ENCODE data around the gene ELOVL5.

The ELOVL5 gene

GRCh38 chr6:53259860-53260580 lies 88.7 kb downstream of the ELOVL5 start:
- Histone ChIP-seq H3K27ac (ENCODE audit: insufficient read depth, low read depth, low read length, poor library complexity, severe bottlenecking) (no peak overlapping the region), H3K27me3 (ENCODE audit: control insufficient read depth, insufficient read depth, low read length, poor library complexity, severe bottlenecking) (no peaks in the 10 kb centered on the region), H3K4me3 (ENCODE audit: insufficient read depth, low read depth, low read length) (no peak overlapping the region), H3K36me3 (ENCODE audit: control insufficient read depth, insufficient read depth, low read length) (peaks cover 3% of the 10 kb centered on the region), H3K9me3 (ENCODE audit: control insufficient read depth, low read length) (no peaks in the 10 kb centered on the region), H3K4me1 (ENCODE audit: control insufficient read depth, insufficient read depth, low read length) (no peaks in the 10 kb centered on the region)
- WGBS, 2 experiments: 92 to 97% methylated on average over 10 to 11 of the region's 11 CpGs

GRCh38 chr6:53258774-53259155 lies 90.0 kb downstream of the ELOVL5 start:
- 96 to 97% methylated on average over 5 of the region's 5 CpGs for WGBS, 2 experiments
- Histone ChIP-seq H3K4me3 (ENCODE audit: insufficient read depth, low read depth, low read length) (no peak overlapping the region), H3K36me3 (ENCODE audit: control insufficient read depth, insufficient read depth, low read length) (peaks cover 3% of the 10 kb centered on the region), H3K27me3 (ENCODE audit: control insufficient read depth, insufficient read depth, low read length, poor library complexity, severe bottlenecking) (no peaks in the 10 kb centered on the region), H3K9me3 (ENCODE audit: control insufficient read depth, low read length) (no peaks in the 10 kb centered on the region), H3K27ac (ENCODE audit: insufficient read depth, low read depth, low read length, poor library complexity, severe bottlenecking) (no peak overlapping the region), H3K4me1 (ENCODE audit: control insufficient read depth, insufficient read depth, low read length) (no peaks in the 10 kb centered on the region)

DNA sequence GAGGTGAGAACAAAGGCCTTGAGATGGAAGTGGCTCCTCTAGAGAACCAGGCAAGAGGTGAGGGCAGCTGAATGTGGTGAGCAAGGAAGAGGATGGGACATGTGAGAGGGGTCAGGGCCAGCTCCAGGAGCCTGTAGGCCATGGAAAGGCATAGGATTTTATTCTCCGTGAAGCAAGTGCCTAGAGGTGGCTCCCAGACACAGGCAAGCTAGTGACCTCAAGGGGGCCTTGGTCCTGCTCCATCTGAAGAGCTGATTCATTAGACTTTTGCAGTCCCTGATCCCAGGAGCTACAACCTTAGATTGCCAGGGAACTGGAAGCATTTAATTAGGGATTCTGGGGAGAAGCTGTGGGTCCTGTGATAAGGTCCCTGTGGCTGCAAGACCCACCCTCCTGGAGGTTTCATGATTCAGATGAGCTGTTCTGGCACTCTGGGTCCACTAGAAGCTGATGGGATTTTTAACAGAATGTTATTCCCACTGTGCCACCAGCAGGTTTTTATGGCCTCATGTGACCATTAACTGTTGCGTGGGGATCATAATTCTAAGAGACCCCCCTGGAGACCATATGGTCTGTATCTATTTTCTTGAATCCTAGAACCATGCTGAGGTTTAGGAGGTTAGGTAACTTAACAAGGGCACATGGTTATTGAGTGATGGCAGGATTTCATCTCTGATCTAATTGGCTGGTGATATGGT lies 90.5 kb downstream of the ELOVL5 start:
- Histone ChIP-seq H3K4me1 (ENCODE audit: control insufficient read depth, insufficient read depth, low read length) (no peaks in the 10 kb centered on the region), H3K4me3 (ENCODE audit: insufficient read depth, low read depth, low read length) (no peak overlapping the region), H3K27ac (ENCODE audit: insufficient read depth, low read depth, low read length, poor library complexity, severe bottlenecking) (no peak overlapping the region), H3K9me3 (ENCODE audit: control insufficient read depth, low read length) (no peaks in the 10 kb centered on the region), H3K27me3 (ENCODE audit: control insufficient read depth, insufficient read depth, low read length, poor library complexity, severe bottlenecking) (no peaks in the 10 kb centered on the region), H3K36me3 (ENCODE audit: control insufficient read depth, insufficient read depth, low read length) (peaks cover 3% of the 10 kb centered on the region)
- 90 to 94% methylated on average over 2 of the region's 2 CpGs for WGBS, 2 experiments

DNA sequence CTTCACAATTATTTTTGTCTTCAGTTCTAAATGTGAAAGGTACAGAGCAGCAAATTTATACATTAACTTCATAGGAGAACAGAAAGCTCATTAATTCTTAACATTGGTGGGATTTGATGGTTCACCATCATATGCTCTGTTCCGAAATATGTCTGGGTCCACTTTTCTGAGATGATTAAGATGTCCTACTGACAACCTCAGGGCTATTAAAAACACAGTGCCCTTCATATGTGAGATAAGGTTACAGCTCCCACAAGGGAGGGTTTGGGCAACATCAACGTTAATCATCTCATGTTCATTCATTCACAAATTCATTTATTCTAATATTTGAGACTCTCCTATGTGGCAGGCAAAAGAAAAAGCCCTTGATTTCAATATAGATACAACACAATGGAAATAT lies 91.2 kb downstream of the ELOVL5 start:
- no peaks in the 10 kb centered on the region for H3K27me3 ChIP-seq (ENCODE audit: control insufficient read depth, insufficient read depth, low read length, poor library complexity, severe bottlenecking)
- no peaks in the 10 kb centered on the region for H3K9me3 ChIP-seq (ENCODE audit: control insufficient read depth, low read length)
- WGBS, 2 experiments: 84 to 88% methylated on average over 2 of the region's 2 CpGs
- H3K27ac ChIP-seq (ENCODE audit: insufficient read depth, low read depth, low read length, poor library complexity, severe bottlenecking): no peak overlapping the region
- H3K4me3 ChIP-seq (ENCODE audit: insufficient read depth, low read depth, low read length): no peak overlapping the region
- H3K4me1 ChIP-seq (ENCODE audit: control insufficient read depth, insufficient read depth, low read length): no peaks in the 10 kb centered on the region
- H3K36me3 ChIP-seq (ENCODE audit: control insufficient read depth, insufficient read depth, low read length): peaks cover 3% of the 10 kb centered on the region

GRCh38 chr6:53257001-53257400 lies 91.7 kb downstream of the ELOVL5 start:
- no peak overlapping the region for H3K27ac ChIP-seq (ENCODE audit: insufficient read depth, low read depth, low read length, poor library complexity, severe bottlenecking)
- H3K36me3 ChIP-seq (ENCODE audit: control insufficient read depth, insufficient read depth, low read length): peaks cover 3% of the 10 kb centered on the region
- H3K4me3 ChIP-seq (ENCODE audit: insufficient read depth, low read depth, low read length): no peak overlapping the region
- H3K27me3 ChIP-seq (ENCODE audit: control insufficient read depth, insufficient read depth, low read length, poor library complexity, severe bottlenecking): no peaks in the 10 kb centered on the region
- no peaks in the 10 kb centered on the region for H3K4me1 ChIP-seq (ENCODE audit: control insufficient read depth, insufficient read depth, low read length)
- 94 to 100% methylated on average over 2 to 3 of the region's 3 CpGs for WGBS, 2 experiments
- H3K9me3 ChIP-seq (ENCODE audit: control insufficient read depth, low read length): no peaks in the 10 kb centered on the region

GRCh38 chr6:53252177-53252692 lies 96.5 kb downstream of the ELOVL5 start:
- no peaks in the 10 kb centered on the region for H3K27me3 ChIP-seq (ENCODE audit: control insufficient read depth, insufficient read depth, low read length, poor library complexity, severe bottlenecking)
- WGBS, 2 experiments: 81 to 97% methylated on average over 1 to 3 of the region's 3 CpGs
- H3K4me1 ChIP-seq (ENCODE audit: control insufficient read depth, insufficient read depth, low read length): no peaks in the 10 kb centered on the region
- no peaks in the 10 kb centered on the region for H3K9me3 ChIP-seq (ENCODE audit: control insufficient read depth, low read length)
- no peak overlapping the region for H3K4me3 ChIP-seq (ENCODE audit: insufficient read depth, low read depth, low read length)
- H3K36me3 ChIP-seq (ENCODE audit: control insufficient read depth, insufficient read depth, low read length): no peaks in the 10 kb centered on the region
- H3K27ac ChIP-seq (ENCODE audit: insufficient read depth, low read depth, low read length, poor library complexity, severe bottlenecking): no peak overlapping the region

DNA sequence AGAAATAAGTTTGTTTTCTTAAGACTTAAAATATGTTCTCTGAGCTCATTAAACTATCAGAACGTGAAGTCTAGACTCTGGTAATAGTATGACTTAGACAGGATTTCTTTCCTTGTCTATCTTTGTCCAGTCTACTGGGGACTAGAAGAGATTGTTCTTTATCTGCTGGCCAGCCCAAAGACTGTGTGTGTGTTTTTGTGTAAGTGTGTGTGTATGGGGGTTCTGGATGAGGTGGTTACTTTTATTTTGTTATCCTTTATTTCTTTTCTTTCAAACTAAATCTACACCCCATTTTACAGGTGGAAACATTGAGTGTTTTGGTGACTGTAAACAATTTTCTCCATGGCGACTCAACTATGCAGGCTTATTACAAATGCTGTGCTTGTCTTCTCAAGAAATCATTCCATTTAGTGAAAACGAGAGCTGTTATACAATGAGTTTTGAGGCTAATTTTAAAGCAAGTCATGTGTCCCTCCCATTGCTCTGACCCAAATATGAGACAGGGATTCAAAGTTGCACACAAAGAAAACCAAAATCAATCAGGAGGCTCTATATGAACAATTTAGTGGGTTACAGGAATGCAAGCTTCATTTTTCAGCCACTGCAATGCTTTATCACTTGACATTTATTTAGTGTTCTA lies 97.6 kb downstream of the ELOVL5 start:
- Histone ChIP-seq H3K9me3 (ENCODE audit: control insufficient read depth, low read length) (no peaks in the 10 kb centered on the region), H3K36me3 (ENCODE audit: control insufficient read depth, insufficient read depth, low read length) (no peaks in the 10 kb centered on the region), H3K4me3 (ENCODE audit: insufficient read depth, low read depth, low read length) (no peak overlapping the region)

DNA sequence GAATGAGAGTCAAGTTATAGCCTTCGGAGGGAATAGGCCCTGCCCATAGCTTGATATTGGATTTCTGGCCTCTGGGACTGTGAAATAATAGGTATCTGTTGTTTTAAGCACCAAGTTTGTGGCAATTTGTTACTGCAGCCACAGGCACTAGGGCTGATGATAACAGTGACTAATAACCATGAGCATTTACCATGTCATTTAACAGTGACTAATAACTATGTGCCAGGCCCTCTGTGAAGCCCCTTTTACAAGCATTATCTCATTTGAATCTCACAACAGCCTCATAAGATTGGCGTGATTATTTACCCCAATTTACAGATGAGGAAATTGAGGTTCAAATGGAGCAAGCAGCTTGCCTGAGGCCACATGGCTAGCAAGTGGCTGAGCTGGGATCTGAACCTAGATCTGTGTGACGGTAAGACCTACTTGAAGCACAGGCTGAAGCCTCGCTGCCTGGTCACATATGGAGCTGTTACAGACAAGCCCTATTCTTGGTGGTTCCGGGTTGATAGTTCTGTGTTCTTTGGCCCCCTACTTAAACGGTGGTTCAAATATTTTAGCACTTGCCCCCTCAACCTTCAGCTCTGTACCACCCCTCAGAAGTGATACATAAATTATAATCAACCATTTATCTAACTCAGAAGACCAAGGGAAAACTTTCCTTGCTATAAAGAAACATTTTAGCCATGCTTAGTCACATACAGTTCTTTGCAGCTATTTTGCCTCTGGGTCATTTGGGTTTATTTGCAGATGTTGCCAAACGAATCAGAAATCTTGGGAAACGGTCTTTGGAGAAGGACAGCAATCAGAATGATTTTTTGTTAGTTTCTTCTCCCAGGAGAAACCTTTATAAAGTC lies 98.3 kb downstream of the ELOVL5 start:
- Histone ChIP-seq H3K9me3 (ENCODE audit: control insufficient read depth, low read length) (no peaks in the 10 kb centered on the region), H3K27me3 (ENCODE audit: control insufficient read depth, insufficient read depth, low read length, poor library complexity, severe bottlenecking) (no peaks in the 10 kb centered on the region), H3K4me3 (ENCODE audit: insufficient read depth, low read depth, low read length) (no peak overlapping the region), H3K27ac (ENCODE audit: insufficient read depth, low read depth, low read length, poor library complexity, severe bottlenecking) (no peak overlapping the region), H3K4me1 (ENCODE audit: control insufficient read depth, insufficient read depth, low read length) (no peaks in the 10 kb centered on the region), H3K36me3 (ENCODE audit: control insufficient read depth, insufficient read depth, low read length) (no peaks in the 10 kb centered on the region)
- WGBS, 2 experiments: 93 to 94% methylated on average over 8 of the region's 8 CpGs

More for the DNA sequence above, 97.6 kb downstream of the ELOVL5 start:
- H3K27me3 ChIP-seq (ENCODE audit: control insufficient read depth, insufficient read depth, low read length, poor library complexity, severe bottlenecking): no peaks in the 10 kb centered on the region
- 92 to 95% methylated on average over 2 to 3 of the region's 3 CpGs for WGBS, 2 experiments
- H3K27ac ChIP-seq (ENCODE audit: insufficient read depth, low read depth, low read length, poor library complexity, severe bottlenecking): no peak overlapping the region
- H3K4me1 ChIP-seq (ENCODE audit: control insufficient read depth, insufficient read depth, low read length): no peaks in the 10 kb centered on the region

DNA sequence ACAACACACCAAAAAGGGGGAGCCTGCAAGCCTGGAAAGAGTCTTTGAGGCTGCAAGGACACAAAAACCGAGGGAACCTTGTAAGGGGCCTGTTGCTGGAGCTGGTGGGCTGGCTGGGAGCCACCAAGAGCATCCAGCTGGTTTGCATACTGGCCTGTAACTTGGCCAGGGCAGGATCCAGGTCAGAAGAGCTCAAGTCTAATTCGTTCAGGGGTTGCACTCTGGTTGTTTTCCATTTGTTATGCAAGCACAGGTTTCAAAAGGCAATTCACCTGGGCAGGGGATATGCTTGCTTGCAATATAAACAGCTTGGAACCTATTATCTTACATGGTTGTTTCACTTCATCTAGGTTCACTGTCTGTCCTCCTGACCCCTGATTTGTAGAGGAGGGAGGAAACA lies 101.8 kb downstream of the ELOVL5 start:
- H3K9me3 ChIP-seq (ENCODE audit: control insufficient read depth, low read length): no peaks in the 10 kb centered on the region
- 70 to 75% methylated on average over 2 of the region's 2 CpGs for WGBS, 2 experiments
- no peaks in the 10 kb centered on the region for H3K27me3 ChIP-seq (ENCODE audit: control insufficient read depth, insufficient read depth, low read length, poor library complexity, severe bottlenecking)
- no peaks in the 10 kb centered on the region for H3K4me1 ChIP-seq (ENCODE audit: control insufficient read depth, insufficient read depth, low read length)
- no peak overlapping the region for H3K27ac ChIP-seq (ENCODE audit: insufficient read depth, low read depth, low read length, poor library complexity, severe bottlenecking)
- no peak overlapping the region for H3K4me3 ChIP-seq (ENCODE audit: insufficient read depth, low read depth, low read length)
- H3K36me3 ChIP-seq (ENCODE audit: control insufficient read depth, insufficient read depth, low read length): no peaks in the 10 kb centered on the region

Data from ectodermal cell (in vitro differentiated cells).